Measurements from ENCODE around the gene NMU.

- TF ChIP-seq POLR2A (IDR thresholded peaks at IDR 0.05), result no peak
- TF ChIP-seq, protein P1, sequence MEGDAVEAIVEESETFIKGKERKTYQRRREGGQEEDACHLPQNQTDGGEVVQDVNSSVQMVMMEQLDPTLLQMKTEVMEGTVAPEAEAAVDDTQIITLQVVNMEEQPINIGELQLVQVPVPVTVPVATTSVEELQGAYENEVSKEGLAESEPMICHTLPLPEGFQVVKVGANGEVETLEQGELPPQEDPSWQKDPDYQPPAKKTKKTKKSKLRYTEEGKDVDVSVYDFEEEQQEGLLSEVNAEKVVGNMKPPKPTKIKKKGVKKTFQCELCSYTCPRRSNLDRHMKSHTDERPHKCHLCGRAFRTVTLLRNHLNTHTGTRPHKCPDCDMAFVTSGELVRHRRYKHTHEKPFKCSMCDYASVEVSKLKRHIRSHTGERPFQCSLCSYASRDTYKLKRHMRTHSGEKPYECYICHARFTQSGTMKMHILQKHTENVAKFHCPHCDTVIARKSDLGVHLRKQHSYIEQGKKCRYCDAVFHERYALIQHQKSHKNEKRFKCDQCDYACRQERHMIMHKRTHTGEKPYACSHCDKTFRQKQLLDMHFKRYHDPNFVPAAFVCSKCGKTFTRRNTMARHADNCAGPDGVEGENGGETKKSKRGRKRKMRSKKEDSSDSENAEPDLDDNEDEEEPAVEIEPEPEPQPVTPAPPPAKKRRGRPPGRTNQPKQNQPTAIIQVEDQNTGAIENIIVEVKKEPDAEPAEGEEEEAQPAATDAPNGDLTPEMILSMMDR (IDR thresholded peaks at IDR 0.05 in 4 of 5, conservative IDR thresholded peaks at IDR 0.05 in 1 of 5), result no peak
Observed at GRCh38 chr4:55613621-55614020, 22.5 kb downstream of the NMU start.
